Retinal pigment epithelial cell (primary cell): ENCODE measurements around the gene TIE1.

Experiments
- DNase-seq: peaks from one replicate; pipeline ENCODE4 v3.0.0-alpha.2; 2010; ENCODE audit warnings: low read depth
- H3K4me3 ChIP-seq: 2 replicates; pipeline ENCODE4 v1.5.1; 2011; ENCODE audit warnings: mild to moderate bottlenecking, low read length, control low read depth, moderate library complexity
- TF ChIP-seq, protein P1 (sequence below): conservative IDR thresholded peaks from 2 replicates; pipeline ENCODE4 v1.5.1; 2011; ENCODE audit warnings: low read depth, low read length, control low read depth, inconsistent platforms

The TIE1 gene

DNA sequence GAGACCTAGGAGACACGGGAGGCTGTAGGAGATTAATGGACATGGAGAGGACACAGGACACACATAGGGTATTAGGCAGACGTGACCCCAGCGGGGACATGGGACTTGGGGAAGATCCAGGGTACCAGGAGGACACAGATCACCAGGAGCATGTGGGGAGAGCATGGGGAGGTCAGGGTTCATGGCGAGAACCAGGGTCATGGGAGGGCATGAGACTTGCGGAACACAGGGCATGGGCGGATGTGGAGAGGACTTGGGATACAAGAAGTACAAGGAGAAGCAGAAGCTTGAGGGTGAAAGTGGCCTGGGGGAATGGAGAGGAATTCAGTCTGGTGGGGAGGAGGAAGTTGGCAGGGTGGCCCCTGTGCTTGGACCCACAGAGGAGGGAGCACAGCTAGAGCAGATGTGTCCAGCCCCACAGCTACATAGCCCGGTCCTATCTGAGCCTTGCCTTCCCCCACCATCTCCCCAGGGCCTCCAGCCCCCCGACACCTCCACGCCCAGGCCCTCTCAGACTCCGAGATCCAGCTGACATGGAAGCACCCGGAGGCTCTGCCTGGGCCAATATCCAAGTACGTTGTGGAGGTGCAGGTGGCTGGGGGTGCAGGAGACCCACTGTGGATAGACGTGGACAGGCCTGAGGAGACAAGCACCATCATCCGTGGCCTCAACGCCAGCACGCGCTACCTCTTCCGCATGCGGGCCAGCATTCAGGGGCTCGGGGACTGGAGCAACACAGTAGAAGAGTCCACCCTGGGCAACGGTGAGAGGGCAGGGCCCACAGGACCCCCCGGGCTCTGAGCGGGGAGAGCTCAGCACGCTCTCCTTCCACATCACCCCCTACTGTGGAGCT, 12.1 kb downstream of the TIE1 start:
- TF ChIP-seq, protein P1, sequence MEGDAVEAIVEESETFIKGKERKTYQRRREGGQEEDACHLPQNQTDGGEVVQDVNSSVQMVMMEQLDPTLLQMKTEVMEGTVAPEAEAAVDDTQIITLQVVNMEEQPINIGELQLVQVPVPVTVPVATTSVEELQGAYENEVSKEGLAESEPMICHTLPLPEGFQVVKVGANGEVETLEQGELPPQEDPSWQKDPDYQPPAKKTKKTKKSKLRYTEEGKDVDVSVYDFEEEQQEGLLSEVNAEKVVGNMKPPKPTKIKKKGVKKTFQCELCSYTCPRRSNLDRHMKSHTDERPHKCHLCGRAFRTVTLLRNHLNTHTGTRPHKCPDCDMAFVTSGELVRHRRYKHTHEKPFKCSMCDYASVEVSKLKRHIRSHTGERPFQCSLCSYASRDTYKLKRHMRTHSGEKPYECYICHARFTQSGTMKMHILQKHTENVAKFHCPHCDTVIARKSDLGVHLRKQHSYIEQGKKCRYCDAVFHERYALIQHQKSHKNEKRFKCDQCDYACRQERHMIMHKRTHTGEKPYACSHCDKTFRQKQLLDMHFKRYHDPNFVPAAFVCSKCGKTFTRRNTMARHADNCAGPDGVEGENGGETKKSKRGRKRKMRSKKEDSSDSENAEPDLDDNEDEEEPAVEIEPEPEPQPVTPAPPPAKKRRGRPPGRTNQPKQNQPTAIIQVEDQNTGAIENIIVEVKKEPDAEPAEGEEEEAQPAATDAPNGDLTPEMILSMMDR, result no peak
- no peak overlapping the region for H3K4me3 ChIP-seq
- DNase-seq, result no peak

DNA sequence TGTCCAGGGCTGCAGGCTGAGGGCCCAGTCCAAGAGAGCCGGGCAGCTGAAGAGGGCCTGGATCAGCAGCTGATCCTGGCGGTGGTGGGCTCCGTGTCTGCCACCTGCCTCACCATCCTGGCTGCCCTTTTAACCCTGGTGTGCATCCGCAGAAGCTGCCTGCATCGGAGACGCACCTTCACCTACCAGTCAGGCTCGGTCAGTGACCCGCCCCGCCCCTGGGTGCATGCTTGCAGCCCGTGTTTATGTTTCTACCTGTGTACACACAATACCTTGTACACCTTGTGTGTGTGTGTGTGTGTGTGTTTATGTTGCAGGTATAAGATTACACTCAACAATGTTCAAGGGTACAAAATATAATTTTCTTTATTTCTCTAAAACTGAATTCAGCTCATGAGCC, 13.0 kb downstream of the TIE1 start:
- TF ChIP-seq, protein P1, result no peak
- no peak for DNase-seq
- H3K4me3 ChIP-seq, result no peak overlapping the region

DNA sequence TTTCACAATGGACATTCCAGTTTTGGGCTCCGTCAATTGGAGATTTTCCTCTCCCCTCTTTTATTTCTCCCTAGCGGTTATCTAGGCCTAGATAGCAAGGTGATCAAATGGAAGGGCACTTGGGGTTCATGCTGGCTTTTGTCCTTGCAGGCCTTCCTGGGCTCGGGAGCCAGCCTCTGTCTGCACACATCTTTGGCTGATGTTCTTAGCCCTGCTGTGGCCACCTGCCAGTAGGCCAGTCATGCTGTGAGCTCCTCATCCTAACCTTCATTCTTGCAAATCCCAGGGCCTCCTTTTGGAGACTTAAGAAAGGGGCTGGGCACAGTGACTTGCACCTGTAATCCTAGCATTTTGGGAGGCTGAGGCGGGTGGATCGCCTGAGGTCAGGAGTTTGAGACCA, 13.5 kb downstream of the TIE1 start:
- DNase-seq, result no peak
- no peak overlapping the region for H3K4me3 ChIP-seq
- TF ChIP-seq, protein P1, result no peak

DNA sequence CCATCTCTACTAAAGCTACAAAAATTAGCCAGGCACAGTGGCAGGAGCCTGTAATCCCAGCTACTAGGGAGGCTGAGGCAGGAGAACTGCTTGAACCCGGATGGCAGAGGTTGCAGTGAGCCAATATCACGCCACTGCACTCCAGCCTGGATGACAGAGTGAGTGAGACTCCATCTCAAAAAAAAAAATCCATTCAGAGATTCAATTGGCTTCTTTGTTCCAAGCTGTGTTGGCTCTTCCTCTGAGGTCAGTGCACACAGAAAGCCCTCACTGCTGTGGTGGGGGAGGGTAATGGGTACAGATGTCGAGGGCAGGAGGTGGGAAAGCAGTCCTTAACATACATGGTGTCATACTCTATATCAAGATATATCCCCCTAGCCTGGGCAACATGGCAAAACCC, 14.7 kb downstream of the TIE1 start:
- H3K4me3 ChIP-seq, result no peak overlapping the region
- TF ChIP-seq, protein P1, result no peak
- no peak for DNase-seq

DNA sequence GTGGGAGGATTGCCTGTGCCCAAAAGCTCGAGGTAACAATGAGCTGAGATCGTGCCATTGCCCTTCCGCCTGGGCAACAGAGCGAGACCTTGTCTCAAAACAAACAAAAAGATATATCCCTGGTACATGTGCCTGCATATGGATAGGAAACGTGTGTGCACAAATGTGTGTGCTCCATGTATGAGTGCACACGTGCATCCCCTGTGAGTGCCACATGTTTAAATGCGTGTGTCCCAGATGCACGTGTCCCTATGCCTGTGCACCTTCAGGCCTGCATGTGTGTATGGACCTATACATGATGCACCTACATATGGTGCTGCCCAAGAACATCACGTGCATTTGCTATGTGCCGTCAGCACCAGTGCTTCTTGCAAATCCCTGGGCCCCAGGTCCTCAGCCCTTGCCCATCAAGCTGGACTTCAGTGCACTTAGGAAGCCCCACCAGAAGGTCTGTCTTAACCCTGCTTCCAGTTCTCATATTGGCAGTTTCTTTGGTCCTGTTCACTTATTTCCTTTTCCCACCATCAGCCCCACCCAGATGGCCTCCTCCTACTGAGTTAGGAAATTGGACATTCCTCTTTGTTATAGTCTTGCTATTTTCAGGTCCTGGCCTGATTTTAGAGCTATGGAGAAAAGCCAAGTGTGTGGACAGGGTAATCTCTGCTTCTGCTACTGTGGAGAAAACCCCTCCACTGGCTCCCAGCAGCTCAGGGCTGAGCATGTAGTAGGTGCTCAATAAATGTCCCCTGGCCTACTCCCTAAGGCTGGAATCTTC, 15.4 kb downstream of the TIE1 start:
- DNase-seq, result no peak
- TF ChIP-seq, protein P1, result no peak
- no peak overlapping the region for H3K4me3 ChIP-seq

DNA sequence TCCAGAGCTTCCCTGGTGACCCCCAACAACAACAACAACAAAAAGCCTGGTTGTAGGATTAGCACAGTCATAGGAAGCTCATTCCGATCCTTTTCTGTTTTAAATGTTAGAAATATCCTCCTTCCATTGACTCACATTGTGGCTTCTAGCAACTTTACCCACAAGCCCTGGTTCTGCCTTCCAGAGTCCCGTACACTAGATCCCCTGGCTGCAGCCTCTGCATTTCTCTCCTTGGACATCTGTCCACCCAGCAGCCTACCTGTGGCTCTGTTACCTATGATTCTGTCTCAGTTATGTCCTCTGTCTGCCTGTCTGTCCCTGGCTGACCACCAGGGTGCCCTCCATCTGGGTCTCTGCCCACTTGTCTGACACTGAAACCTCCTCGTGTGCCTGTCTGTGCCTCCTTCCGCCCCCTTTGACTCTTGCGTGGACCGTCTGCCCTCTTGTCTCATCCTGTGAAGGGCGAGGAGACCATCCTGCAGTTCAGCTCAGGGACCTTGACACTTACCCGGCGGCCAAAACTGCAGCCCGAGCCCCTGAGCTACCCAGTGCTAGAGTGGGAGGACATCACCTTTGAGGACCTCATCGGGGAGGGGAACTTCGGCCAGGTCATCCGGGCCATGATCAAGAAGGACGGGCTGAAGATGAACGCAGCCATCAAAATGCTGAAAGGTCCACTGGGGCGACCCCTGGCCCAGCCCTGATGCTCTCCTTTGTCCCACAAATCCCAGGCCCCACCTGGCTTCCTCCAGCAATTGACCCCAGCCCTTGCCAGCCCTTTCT, 16.1 kb downstream of the TIE1 start:
- no peak overlapping the region for H3K4me3 ChIP-seq
- TF ChIP-seq, protein P1, result peak; percentile 35
- no peak for DNase-seq
